HepG2 (cell line): ENCODE results near the gene CCL22.

Experiments used
- ATF6 ChIP-seq: sonication (generic); formaldehyde crosslinking; conservative IDR thresholded peaks from 2 replicates; pipeline ENCODE4 v1.4.0; 2020; ENCODE audit warnings: missing genetic modification reagents
- HNF1A ChIP-seq, 2 experiments: sonication (generic) in 1 of 2; formaldehyde crosslinking in 1 of 2; IDR thresholded peaks; 2 replicates each; pipeline versions ENCODE4 v1.4.0 to v1.6.1; 2016 to 2020; ENCODE audit warnings: borderline replicate concordance in 1 of 2, low read depth in 1 of 2, mild to moderate bottlenecking in 1 of 2, missing genetic modification reagents in 1 of 2
- RARG ChIP-seq: sonication (generic); formaldehyde crosslinking; IDR thresholded peaks from 2 replicates; pipeline ENCODE4 v1.4.0; 2020; ENCODE audit warnings: low read depth, mild to moderate bottlenecking, missing genetic modification reagents
- USF2 ChIP-seq, 2 experiments: sonication (generic) in 1 of 2; formaldehyde crosslinking in 1 of 2; IDR thresholded peaks; 2 replicates each; pipeline versions ENCODE4 v1.5.1 to v1.6.1; 2011 to 2020; ENCODE audit warnings: borderline replicate concordance in 1 of 2, low read depth in 1 of 2, low read length in 1 of 2, mild to moderate bottlenecking in 1 of 2, missing genetic modification reagents in 1 of 2, moderate library complexity in 1 of 2
- ZBTB1 ChIP-seq: sonication (generic); formaldehyde crosslinking; IDR thresholded peaks from 2 replicates; pipeline ENCODE4 v1.4.0; 2020; ENCODE audit warnings: missing genetic modification reagents, borderline replicate concordance
- ZBTB26 ChIP-seq: IDR thresholded peaks from 2 replicates; pipeline ENCODE4 v1.6.1; 2016; ENCODE audit warnings: missing compliant biosample characterization, missing genetic modification reagents, borderline replicate concordance
- TF ChIP-seq, protein P1 (sequence below): sonication (generic); formaldehyde crosslinking; IDR thresholded peaks from 2 replicates; pipeline ENCODE4 v1.4.0; 2020; ENCODE audit warnings: missing genetic modification reagents
- TF ChIP-seq, protein P2 (sequence below): sonication (generic); formaldehyde crosslinking; IDR thresholded peaks from 2 replicates; pipeline ENCODE4 v1.4.0; 2020; ENCODE audit warnings: mild to moderate bottlenecking, low read depth, missing genetic modification reagents
- TF ChIP-seq, protein P3 (sequence below): sonication (generic); formaldehyde crosslinking; IDR thresholded peaks from 2 replicates; pipeline ENCODE4 v1.5.0; 2020; ENCODE audit warnings: mild to moderate bottlenecking, missing genetic modification reagents, moderate library complexity

- TF ChIP-seq USF2 (IDR thresholded peaks at IDR 0.05; ENCODE audit: low read depth, low read length) = no peak
- TF ChIP-seq USF2 (CRISPR knock-in tag; IDR thresholded peaks at IDR 0.05; ENCODE audit: borderline replicate concordance) = no peak
- TF ChIP-seq ZBTB26 (CRISPR knock-in tag) = no peak
- TF ChIP-seq RARG = no peak
- TF ChIP-seq, protein P1, sequence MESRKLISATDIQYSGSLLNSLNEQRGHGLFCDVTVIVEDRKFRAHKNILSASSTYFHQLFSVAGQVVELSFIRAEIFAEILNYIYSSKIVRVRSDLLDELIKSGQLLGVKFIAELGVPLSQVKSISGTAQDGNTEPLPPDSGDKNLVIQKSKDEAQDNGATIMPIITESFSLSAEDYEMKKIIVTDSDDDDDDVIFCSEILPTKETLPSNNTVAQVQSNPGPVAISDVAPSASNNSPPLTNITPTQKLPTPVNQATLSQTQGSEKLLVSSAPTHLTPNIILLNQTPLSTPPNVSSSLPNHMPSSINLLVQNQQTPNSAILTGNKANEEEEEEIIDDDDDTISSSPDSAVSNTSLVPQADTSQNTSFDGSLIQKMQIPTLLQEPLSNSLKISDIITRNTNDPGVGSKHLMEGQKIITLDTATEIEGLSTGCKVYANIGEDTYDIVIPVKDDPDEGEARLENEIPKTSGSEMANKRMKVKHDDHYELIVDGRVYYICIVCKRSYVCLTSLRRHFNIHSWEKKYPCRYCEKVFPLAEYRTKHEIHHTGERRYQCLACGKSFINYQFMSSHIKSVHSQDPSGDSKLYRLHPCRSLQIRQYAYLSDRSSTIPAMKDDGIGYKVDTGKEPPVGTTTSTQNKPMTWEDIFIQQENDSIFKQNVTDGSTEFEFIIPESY = no peak
- TF ChIP-seq, protein P2, sequence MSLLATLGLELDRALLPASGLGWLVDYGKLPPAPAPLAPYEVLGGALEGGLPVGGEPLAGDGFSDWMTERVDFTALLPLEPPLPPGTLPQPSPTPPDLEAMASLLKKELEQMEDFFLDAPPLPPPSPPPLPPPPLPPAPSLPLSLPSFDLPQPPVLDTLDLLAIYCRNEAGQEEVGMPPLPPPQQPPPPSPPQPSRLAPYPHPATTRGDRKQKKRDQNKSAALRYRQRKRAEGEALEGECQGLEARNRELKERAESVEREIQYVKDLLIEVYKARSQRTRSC (CRISPR knock-in tag) = no peak
- TF ChIP-seq, protein P3, sequence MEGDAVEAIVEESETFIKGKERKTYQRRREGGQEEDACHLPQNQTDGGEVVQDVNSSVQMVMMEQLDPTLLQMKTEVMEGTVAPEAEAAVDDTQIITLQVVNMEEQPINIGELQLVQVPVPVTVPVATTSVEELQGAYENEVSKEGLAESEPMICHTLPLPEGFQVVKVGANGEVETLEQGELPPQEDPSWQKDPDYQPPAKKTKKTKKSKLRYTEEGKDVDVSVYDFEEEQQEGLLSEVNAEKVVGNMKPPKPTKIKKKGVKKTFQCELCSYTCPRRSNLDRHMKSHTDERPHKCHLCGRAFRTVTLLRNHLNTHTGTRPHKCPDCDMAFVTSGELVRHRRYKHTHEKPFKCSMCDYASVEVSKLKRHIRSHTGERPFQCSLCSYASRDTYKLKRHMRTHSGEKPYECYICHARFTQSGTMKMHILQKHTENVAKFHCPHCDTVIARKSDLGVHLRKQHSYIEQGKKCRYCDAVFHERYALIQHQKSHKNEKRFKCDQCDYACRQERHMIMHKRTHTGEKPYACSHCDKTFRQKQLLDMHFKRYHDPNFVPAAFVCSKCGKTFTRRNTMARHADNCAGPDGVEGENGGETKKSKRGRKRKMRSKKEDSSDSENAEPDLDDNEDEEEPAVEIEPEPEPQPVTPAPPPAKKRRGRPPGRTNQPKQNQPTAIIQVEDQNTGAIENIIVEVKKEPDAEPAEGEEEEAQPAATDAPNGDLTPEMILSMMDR (CRISPR knock-in tag) = no peak
- no peak for TF ChIP-seq ZBTB1 (CRISPR knock-in tag)
- TF ChIP-seq HNF1A (IDR thresholded peaks at IDR 0.05; ENCODE audit: low read depth) = no peak
- no peak for TF ChIP-seq HNF1A (CRISPR knock-in tag; IDR thresholded peaks at IDR 0.05; ENCODE audit: borderline replicate concordance)
- TF ChIP-seq ATF6 (CRISPR knock-in tag) = no peak
These were observed 8.0 kb downstream of the CCL22 start for GRCh38 chr16:57366544-57367040.
